Calu3 (cell line): Measurements from ENCODE around the gene OR2C3. TPM values are rescaled to one million over a fixed set of nuclear protein-coding genes. Genes with fewer than 3 reads are reported as not detected.

Experiments used
- BruUV-seq: library from RNA; stranded (reverse); fragments of 400-500 nt; replicated peaks from 2 replicates; lab custom pipeline; 2021; lab: Mats Ljungman, UMichigan
- CTCF ChIA-PET: fragments of 300-600 bp; sonication (Branson Sonifier 250); formaldehyde crosslinking; loops from one replicate; lab custom pipeline; 2022; ENCODE audit warnings: antibody characterized with exemption; lab: Charles Lee
- DNase-seq: peaks from one replicate; pipeline ENCODE4 v3.0.0; 2022
- H3K27ac Mint-ChIP-seq: one replicate; pipeline ENCODE4 v1.8.0; 2022; ENCODE audit warnings: mixed read lengths; ENCODE audit not compliant: unreplicated experiment
- H3K27me3 Mint-ChIP-seq: one replicate; pipeline ENCODE4 v1.8.0; 2022; ENCODE audit warnings: mixed read lengths; ENCODE audit not compliant: unreplicated experiment
- H3K36me3 Mint-ChIP-seq: one replicate; pipeline ENCODE4 v1.8.0; 2022; ENCODE audit warnings: mild to moderate bottlenecking, moderate library complexity, mixed read lengths; ENCODE audit not compliant: insufficient read depth, unreplicated experiment
- H3K4me1 Mint-ChIP-seq: one replicate; pipeline ENCODE4 v1.8.0; 2022; ENCODE audit warnings: mild to moderate bottlenecking, low read depth, mixed read lengths; ENCODE audit not compliant: unreplicated experiment
- H3K4me3 Mint-ChIP-seq: one replicate; pipeline ENCODE4 v1.8.0; 2022; ENCODE audit warnings: mild to moderate bottlenecking, low read depth, moderate library complexity, mixed read lengths; ENCODE audit not compliant: unreplicated experiment
- H3K9me3 Mint-ChIP-seq: one replicate; pipeline ENCODE4 v1.8.0; 2022; ENCODE audit warnings: low read depth, mixed read lengths; ENCODE audit not compliant: unreplicated experiment
- CTCF ChIP-seq: fragments of 200-600 bp; IDR thresholded peaks from one replicate; pipeline ENCODE4 v1.8.0; 2022; ENCODE audit warnings: antibody characterized with exemption; ENCODE audit not compliant: unreplicated experiment
- intact Hi-C: fragments of 100-400 bp; cut with micrococcal nuclease; formaldehyde crosslinking; loops from one replicate; pipeline ENCODE4 v1.10.0; 2022; ENCODE audit not compliant: unreplicated experiment
- total RNA-seq: library from RNA; stranded (reverse); gene quantifications from 2 replicates; pipeline ENCODE4 v1.2.3, GENCODE V29; 2022

OR2C3 gene
- total RNA-seq, 1 experiment from 2014 or later = not detected

GRCh38 chr1:247518613-247518891 lies 17.7 kb downstream of the OR2C3 start:
- H3K9me3 Mint-ChIP-seq = peaks cover 30% of the 10 kb centered on the region
- no TSS peak for BruUV-seq
- H3K4me3 Mint-ChIP-seq = no peak overlapping the region
- CTCF ChIA-PET = no interaction called here
- H3K36me3 Mint-ChIP-seq = no peaks in the 10 kb centered on the region
- no peak for DNase-seq
- intact Hi-C loops = no loop called here
- H3K27ac Mint-ChIP-seq = no peak overlapping the region
- no peaks in the 10 kb centered on the region for H3K27me3 Mint-ChIP-seq
- TF ChIP-seq CTCF = no peak
- H3K4me1 Mint-ChIP-seq = no peaks in the 10 kb centered on the region

- Mint-ChIP-seq H3K27me3 (no peaks in the 10 kb centered on the region), H3K36me3 (no peaks in the 10 kb centered on the region), H3K27ac (no peak overlapping the region), H3K4me3 (no peak overlapping the region), H3K9me3 (peaks cover 28% of the 10 kb centered on the region), H3K4me1 (no peaks in the 10 kb centered on the region)
- CTCF ChIA-PET = no interaction called here
- no peak for DNase-seq
- intact Hi-C loops = no loop called here
- no TSS peak for BruUV-seq
- TF ChIP-seq CTCF = no peak
Observed at GRCh38 chr1:247517795-247518612, 18.2 kb downstream of the OR2C3 start.

GRCh38 chr1:247506831-247507230 lies 29.4 kb downstream of the OR2C3 start:
- CTCF ChIA-PET = no interaction called here
- Mint-ChIP-seq H3K27ac (no peak overlapping the region), H3K9me3 (peaks cover 14% of the 10 kb centered on the region), H3K4me1 (no peaks in the 10 kb centered on the region), H3K4me3 (no peak overlapping the region), H3K27me3 (no peaks in the 10 kb centered on the region), H3K36me3 (no peaks in the 10 kb centered on the region)
- intact Hi-C loops = no loop called here
- no peak for TF ChIP-seq CTCF
- DNase-seq = no peak
- BruUV-seq = no TSS peak

GRCh38 chr1:247500865-247501264 lies 35.4 kb downstream of the OR2C3 start:
- H3K36me3 Mint-ChIP-seq = no peaks in the 10 kb centered on the region
- peaks cover 14% of the 10 kb centered on the region for H3K9me3 Mint-ChIP-seq
- no peaks in the 10 kb centered on the region for H3K27me3 Mint-ChIP-seq
- CTCF ChIA-PET = no interaction called here
- TF ChIP-seq CTCF = no peak
- no peaks in the 10 kb centered on the region for H3K4me1 Mint-ChIP-seq
- intact Hi-C loops = no loop called here
- H3K4me3 Mint-ChIP-seq = no peak overlapping the region
- BruUV-seq = no TSS peak
- no peak for DNase-seq
- no peak overlapping the region for H3K27ac Mint-ChIP-seq
